ENCODE measurements around the gene PYDC1.
A peak's percentile ranks its signal among the peaks of the same experiment; 100 is the strongest.
"Not testable (repeated sequence)": the region's sequence is repeated elsewhere in the genome, so short reads cannot be mapped to it uniquely, and the experiment has no call there.

PYDC1 gene

GRCh38 chr16:31195861-31196260, 21.1 kb downstream of the PYDC1 start:
- not testable (repeated sequence) for DNase-seq

GRCh38 chr16:31194898-31195297, 22.0 kb downstream of the PYDC1 start:
- DNase-seq: no peak

GRCh38 chr16:31193874-31194273, 23.1 kb downstream of the PYDC1 start:
- no peak for DNase-seq

DNA sequence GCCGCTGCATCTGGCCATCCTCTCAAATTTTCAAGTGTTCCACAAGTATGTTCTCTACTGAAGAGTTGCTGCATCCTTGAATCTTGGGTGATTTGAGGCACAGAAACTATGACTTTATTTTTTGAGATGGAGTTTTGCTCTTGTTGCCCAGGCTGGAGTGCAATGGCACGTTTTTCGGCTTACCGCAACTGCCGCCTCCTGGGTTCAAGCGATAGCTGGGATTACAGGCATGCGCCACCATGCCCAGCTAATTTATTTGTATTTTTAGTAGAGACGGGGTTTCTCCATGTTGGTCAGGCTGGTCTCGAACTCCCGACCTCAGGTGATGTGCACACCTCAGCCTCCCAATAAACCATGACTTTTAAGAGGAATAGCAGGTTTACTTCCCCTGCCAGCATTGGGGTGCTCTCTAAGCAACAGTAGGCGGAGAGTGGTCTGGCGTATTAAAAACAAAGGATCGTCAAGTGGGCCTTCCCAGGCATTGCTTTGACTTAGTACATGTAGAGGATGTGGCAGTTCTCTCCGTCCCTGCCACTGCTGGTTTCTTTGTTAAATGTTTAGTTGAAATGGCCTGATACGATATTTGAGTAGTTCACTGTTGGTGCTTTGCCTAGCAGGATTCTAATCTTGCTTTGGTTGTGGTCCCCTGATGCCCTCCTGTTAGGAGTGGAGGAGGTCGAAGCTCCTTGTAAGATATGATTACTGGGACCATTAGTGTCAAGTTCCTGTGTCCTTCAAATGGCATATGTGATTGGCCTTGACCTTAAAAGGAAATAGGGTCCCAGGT, 23.9 kb downstream of the PYDC1 start:
- DNase-seq: no peak

DNA sequence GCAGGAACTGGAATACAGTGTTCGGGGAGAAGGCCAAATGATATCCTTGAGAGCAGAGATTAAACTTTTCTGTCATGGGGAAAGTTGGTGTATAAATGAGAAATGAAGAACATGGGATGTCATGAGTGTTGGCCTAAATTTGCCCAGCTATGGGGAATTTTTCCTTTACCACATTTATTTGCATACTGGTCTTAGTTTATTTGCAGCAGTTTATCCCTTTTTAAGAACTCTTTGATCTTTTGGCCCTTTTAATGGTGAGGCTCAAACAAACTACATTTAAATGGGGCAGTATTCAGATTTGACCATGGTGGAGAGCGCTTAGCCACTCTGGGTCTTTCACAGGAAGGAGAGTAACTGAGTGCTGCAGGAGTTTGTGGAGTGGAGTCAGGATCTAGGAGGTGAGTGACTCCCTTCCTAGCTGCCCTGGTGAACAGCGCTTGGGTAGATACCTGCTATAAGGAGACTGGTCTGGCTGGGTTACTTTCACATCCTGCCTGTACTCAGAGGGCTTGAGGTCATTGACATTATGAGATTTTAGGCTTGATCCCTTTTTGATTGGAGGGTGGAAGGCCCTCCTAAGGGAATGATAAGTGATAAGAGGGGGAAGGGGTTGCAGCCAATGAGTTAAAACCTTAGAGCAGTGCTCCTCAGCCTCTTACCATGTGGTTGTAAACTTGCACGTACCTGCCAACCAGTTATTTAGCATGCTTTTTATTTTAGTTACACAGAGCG, 25.1 kb downstream of the PYDC1 start:
- DNase-seq: no peak

DNA sequence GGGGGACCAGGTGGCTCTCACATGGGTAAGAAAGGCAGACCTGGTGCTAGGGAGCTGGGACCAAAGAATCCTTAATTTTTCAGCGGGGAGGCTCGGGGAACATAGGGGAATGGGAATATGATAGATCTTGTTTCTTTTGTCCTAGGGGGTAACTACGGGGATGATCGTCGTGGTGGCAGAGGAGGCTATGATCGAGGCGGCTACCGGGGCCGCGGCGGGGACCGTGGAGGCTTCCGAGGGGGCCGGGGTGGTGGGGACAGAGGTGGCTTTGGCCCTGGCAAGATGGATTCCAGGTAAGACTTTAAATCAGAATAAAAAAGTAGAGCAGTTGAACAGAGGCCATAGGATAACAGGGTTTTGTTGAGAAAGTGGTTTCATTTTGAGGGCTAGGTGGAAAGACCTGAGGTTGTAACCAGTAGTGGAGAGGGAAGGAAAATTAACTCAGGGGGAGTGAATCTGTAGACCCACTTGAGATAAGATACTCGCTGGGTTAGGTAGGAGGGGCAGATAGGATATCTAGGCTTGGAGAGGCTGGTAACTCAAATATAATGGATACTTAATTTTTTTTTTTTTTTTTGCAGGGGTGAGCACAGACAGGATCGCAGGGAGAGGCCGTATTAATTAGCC, 26.0 kb downstream of the PYDC1 start:
- DNase-seq: no peak

- DNase-seq: no peak
Observed at GRCh38 chr16:31190061-31190460, 26.9 kb downstream of the PYDC1 start.

DNA sequence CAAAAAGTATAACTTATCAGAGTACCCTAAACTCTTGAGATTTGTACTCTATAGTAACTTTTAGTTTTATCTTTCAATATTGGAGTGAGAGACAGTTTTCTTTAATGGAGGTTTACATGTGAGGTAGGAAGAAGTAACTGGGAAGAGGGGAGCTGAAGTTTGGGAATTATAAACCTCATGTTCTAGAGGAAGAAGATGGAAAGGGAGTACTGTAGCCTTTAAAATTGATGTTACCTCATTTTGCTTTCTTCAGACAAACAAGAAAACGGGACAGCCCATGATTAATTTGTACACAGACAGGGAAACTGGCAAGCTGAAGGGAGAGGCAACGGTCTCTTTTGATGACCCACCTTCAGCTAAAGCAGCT, 27.5 kb downstream of the PYDC1 start:
- no peak for DNase-seq

- no peak for DNase-seq
Observed at GRCh38 chr16:31188450-31189411, 28.2 kb downstream of the PYDC1 start.

DNA sequence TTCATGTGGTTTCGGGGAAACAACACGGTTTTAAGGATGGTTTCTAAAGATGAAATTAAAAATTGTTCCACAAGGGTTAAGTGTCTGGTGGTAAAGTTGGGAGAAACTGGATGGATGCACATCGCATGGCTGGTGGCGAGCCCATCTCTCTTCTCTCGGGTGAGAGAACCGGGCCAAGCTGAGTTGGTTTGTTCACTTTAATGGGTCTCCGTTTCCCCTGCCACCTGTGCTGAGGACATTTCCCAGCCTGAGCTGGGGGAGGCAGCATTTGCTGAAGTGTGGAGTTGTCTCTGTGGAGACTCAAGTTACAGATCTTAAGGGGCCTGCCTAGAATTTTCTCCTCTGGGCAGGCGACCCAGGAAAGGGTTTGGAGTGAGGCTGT, 29.1 kb downstream of the PYDC1 start:
- DNase-seq: no peak

DNA sequence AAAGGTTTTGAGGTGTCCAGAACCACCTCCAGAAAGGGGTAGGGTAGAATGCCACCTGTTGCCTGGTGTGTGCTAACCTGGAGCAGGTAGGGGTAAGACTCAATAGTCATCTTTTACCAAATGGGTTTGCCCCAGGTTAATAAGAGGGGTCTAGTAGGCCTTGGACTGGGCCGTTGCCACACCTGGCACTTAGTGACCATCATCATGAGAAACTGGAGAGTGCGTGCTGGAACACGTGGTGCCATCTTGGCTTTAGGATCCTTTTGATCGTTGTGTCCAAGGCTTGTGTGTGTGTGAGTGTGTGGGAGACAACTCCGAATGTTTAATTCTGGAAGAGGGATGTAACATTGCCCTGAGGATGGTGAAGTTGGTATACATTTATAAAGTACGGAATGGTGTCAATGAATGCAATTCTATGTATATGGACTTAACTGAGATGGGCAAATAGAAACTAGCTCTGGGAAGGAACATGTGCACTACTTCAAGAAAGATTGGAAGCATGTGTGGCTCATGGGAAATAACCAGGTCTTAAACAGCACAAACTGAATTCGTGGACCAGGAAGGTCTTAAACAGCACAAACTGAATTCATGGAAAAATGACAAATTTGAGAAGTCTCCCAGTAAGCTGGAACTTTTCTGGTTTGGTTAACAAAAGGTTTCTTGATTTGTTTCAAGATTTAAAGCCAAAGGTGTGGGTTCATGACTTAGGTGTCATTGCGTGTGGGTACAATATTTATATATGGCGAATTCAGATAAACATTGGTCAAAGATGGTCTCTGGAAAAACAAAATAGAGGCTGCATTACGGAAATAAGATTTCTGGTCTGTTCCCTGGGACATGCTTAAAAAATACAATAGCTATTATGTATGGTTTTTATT, 29.8 kb downstream of the PYDC1 start:
- no peak for DNase-seq

DNA sequence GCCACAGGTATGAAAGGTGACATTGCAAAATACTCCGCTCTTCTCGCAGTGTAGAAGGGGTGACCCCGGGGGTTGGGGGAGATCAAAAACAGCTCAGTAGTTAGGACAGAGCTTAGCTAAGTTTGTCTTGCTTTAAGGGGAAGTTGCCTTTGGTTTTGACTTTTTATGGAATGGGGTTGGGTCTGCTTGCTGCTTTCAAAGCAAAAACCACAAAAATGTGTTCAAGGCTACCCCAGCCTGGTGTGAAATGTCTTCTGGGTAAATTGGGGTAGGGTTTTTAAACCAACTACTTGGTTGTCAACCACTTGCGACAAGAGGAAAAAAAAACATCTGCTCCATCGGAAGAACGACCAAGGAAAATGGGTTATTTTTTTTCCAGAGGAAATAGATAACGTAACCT, 30.8 kb downstream of the PYDC1 start:
- no peak for DNase-seq

- no peak for DNase-seq
Observed at GRCh38 chr16:31185339-31185738, 31.6 kb downstream of the PYDC1 start.

DNA sequence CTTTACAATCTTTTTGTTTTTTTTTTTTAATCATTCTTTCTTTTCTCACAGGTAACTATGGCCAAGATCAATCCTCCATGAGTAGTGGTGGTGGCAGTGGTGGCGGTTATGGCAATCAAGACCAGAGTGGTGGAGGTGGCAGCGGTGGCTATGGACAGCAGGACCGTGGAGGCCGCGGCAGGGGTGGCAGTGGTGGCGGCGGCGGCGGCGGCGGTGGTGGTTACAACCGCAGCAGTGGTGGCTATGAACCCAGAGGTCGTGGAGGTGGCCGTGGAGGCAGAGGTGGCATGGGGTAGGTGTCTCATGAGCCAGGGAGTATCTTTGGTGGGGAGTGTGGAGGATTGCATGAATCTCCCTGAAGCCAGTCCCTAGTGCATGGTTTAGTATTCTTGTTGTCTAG, 32.0 kb downstream of the PYDC1 start:
- DNase-seq: no peak

GRCh38 chr16:31183432-31184428, 33.2 kb downstream of the PYDC1 start:
- DNase-seq: no peak

GRCh38 chr16:31182391-31182790, 34.5 kb downstream of the PYDC1 start:
- no peak for DNase-seq

DNA sequence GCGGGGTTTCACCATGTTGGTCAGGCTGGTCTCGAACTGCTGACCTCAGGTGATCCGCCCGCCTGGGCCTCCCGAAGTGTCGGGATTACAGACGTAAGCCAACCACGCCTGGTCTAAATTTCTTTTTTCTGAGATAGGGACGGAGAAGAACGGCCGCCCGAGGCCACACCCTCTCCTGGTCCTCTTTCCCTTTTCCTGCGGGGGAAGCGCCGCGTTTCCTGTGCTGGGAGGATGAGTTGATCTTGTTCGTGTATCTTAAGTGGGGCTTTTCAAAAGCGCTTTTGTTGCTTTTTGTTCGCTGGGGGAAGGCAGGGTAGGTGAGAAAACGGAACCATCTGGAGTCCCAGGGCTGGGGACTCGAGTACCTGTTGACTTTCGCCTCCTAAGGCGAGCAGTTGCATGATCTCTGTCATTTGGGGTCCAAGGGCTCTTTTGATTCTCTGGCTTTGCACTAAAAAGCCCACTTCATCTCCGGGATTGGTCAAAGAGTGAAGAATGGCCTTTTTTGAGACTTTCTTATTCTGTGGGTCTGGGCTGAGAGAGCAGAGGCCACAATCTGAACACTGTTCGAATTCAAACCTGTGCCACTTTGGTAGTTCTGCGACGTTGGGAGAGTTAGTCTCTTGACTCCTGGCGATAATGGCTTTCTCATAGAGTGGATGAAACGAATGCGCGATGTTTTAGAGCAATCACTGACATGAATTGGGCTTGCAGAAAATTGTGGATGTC, 35.7 kb downstream of the PYDC1 start:
- peak; percentile 62 to 64 for DNase-seq

GRCh38 chr16:31179747-31180459, 37.0 kb downstream of the PYDC1 start, which contains the start of gene FUS:
TSS of gene FUS (plus strand) at chr16:31180139. CDS start at chr16:31180215, 76 bp downstream.
- DNase-seq: peak; percentile 93 to 94

GRCh38 chr16:31179219-31179746, 37.7 kb downstream of the PYDC1 start:
- no peak for DNase-seq
